H9 (cell line): Measurements from ENCODE around the gene CFH. TPM values are rescaled to one million over a fixed set of nuclear protein-coding genes. Genes with fewer than 3 reads are reported as not detected.

Experiments used
- DNase-seq: peaks from one replicate; pipeline ENCODE4 v3.0.0-alpha.2; 2017
- H2AFZ ChIP-seq: one replicate; pipeline ENCODE4 v1.6.1; 2013; ENCODE audit warnings: mild to moderate bottlenecking, low read length, control low read depth, moderate library complexity
- H2AK5ac ChIP-seq: 2 replicates; pipeline ENCODE4 v1.6.1; 2013; ENCODE audit warnings: low read length, control low read depth, mixed read lengths; ENCODE audit not compliant: insufficient read length
- H2BK120ac ChIP-seq: one replicate; pipeline ENCODE4 v1.6.1; 2013; ENCODE audit warnings: low read depth, mild to moderate bottlenecking, low read length, control low read depth, inconsistent platforms; ENCODE audit not compliant: poor library complexity, severe bottlenecking
- H2BK12ac ChIP-seq: 2 replicates; pipeline ENCODE4 v1.6.1; 2013; ENCODE audit warnings: low read length, control low read depth, mixed read lengths, low read depth; ENCODE audit not compliant: insufficient read length
- H2BK15ac ChIP-seq: 2 replicates; pipeline ENCODE4 v1.6.1; 2013; ENCODE audit warnings: low read depth, low read length, control low read depth
- H2BK20ac ChIP-seq: one replicate; pipeline ENCODE4 v1.6.1; 2013; ENCODE audit warnings: low read depth, mild to moderate bottlenecking, low read length, control low read depth, inconsistent platforms; ENCODE audit not compliant: poor library complexity, severe bottlenecking
- H2BK5ac ChIP-seq: 2 replicates; pipeline ENCODE4 v1.6.1; 2013; ENCODE audit warnings: low read length, control low read depth, mixed read lengths; ENCODE audit not compliant: insufficient read length
- H3K14ac ChIP-seq: 2 replicates; pipeline ENCODE4 v1.6.1; 2013; ENCODE audit warnings: low read length, control low read depth; ENCODE audit not compliant: insufficient read depth
- H3K18ac ChIP-seq: 2 replicates; pipeline ENCODE4 v1.6.1; 2013; ENCODE audit warnings: low read depth, mild to moderate bottlenecking, mixed read lengths, low read length, control low read depth; ENCODE audit not compliant: insufficient read length
- H3K23ac ChIP-seq: 2 replicates; pipeline ENCODE4 v1.6.1; 2013; ENCODE audit warnings: low read length, control low read depth, mixed read lengths, low read depth; ENCODE audit not compliant: insufficient read length
- H3K23me2 ChIP-seq: 2 replicates; pipeline ENCODE4 v1.6.1; 2013; ENCODE audit warnings: low read depth, mild to moderate bottlenecking, mixed read lengths, low read length, control low read depth; ENCODE audit not compliant: insufficient read length, poor library complexity, severe bottlenecking
- H3K27ac ChIP-seq: 2 replicates; pipeline ENCODE4 v1.5.1; 2013; ENCODE audit warnings: low read length, control low read depth, mixed read lengths, low read depth; ENCODE audit not compliant: insufficient read length
- H3K27me3 ChIP-seq: 2 replicates; pipeline ENCODE4 v1.6.1; 2013; ENCODE audit warnings: low read length, control low read depth, inconsistent platforms; ENCODE audit not compliant: insufficient read depth
- H3K4ac ChIP-seq: 2 replicates; pipeline ENCODE4 v1.6.1; 2013; ENCODE audit warnings: low read depth, mild to moderate bottlenecking, control low read depth, inconsistent platforms, low read length, moderate library complexity
- H3K4me1 ChIP-seq: 2 replicates; pipeline ENCODE4 v1.6.1; 2013; ENCODE audit warnings: low read length, control low read depth, inconsistent platforms; ENCODE audit not compliant: insufficient read depth
- H3K4me2 ChIP-seq: 2 replicates; pipeline ENCODE4 v1.6.1; 2013; ENCODE audit warnings: low read length, control low read depth, mixed read lengths; ENCODE audit not compliant: insufficient read length, insufficient read depth
- H3K56ac ChIP-seq: 2 replicates; pipeline ENCODE4 v1.6.1; 2013; ENCODE audit warnings: low read depth, mild to moderate bottlenecking, mixed read lengths, low read length, control low read depth; ENCODE audit not compliant: insufficient read length
- H3K79me1 ChIP-seq: 2 replicates; pipeline ENCODE4 v1.6.1; 2013; ENCODE audit warnings: low read depth, mild to moderate bottlenecking, moderate library complexity, low read length, control low read depth, inconsistent platforms; ENCODE audit not compliant: insufficient read depth, poor library complexity, severe bottlenecking
- H3K79me2 ChIP-seq: 2 replicates; pipeline ENCODE4 v1.6.1; 2013; ENCODE audit warnings: low read length, control low read depth, inconsistent platforms; ENCODE audit not compliant: insufficient read depth
- H3K9ac ChIP-seq: 2 replicates; pipeline ENCODE4 v1.6.1; 2013; ENCODE audit warnings: low read length, control low read depth, mixed read lengths; ENCODE audit not compliant: insufficient read length; ENCODE audit errors: extremely low read depth
- H3K9me3 ChIP-seq: one replicate; pipeline ENCODE4 v1.6.1; 2013; ENCODE audit warnings: low read depth, low read length, inconsistent platforms; ENCODE audit not compliant: control insufficient read depth
- H3T11ph ChIP-seq: one replicate; pipeline ENCODE4 v1.6.1; 2013; ENCODE audit warnings: mild to moderate bottlenecking, low read length, control low read depth, inconsistent platforms
- H4K20me1 ChIP-seq: one replicate; pipeline ENCODE4 v1.6.1; 2013; ENCODE audit not compliant: control insufficient read depth, insufficient read length, insufficient read depth
- H4K5ac ChIP-seq: 2 replicates; pipeline ENCODE4 v1.6.1; 2013; ENCODE audit warnings: low read depth, mild to moderate bottlenecking, mixed read lengths, low read length, control low read depth; ENCODE audit not compliant: insufficient read length
- H4K8ac ChIP-seq: replicated peaks from 2 replicates; pipeline ENCODE4 v1.6.1; 2013; ENCODE audit warnings: low read length, control low read depth, mixed read lengths, low read depth; ENCODE audit not compliant: insufficient read length
- H4K91ac ChIP-seq: 2 replicates; pipeline ENCODE4 v1.6.1; 2013; ENCODE audit warnings: low read depth, mild to moderate bottlenecking, moderate library complexity, mixed read lengths, low read length, control low read depth; ENCODE audit not compliant: insufficient read length
- H3K27ac Mint-ChIP-seq, 3 experiments: 2 replicates in 2 of 3; 3 replicates in 1 of 3; pipeline ENCODE4 v1.8.0; 2020 to 2021; ENCODE audit warnings: mixed read lengths in 3 of 3, mild to moderate bottlenecking in 1 of 3, moderate library complexity in 1 of 3
- H3K27me3 Mint-ChIP-seq: 2 replicates; pipeline ENCODE4 v1.8.0; 2021; ENCODE audit warnings: low read depth, mild to moderate bottlenecking, moderate library complexity, mixed read lengths
- H3K36me3 Mint-ChIP-seq, 3 experiments: 2 replicates in 2 of 3; 3 replicates in 1 of 3; pipeline ENCODE4 v1.8.0; 2020 to 2021; ENCODE audit warnings: low read depth in 3 of 3, mixed read lengths in 3 of 3; ENCODE audit not compliant: insufficient read depth in 1 of 3
- H3K4me1 Mint-ChIP-seq, 2 experiments: 2 replicates each; pipeline ENCODE4 v1.8.0; 2020; ENCODE audit warnings: mixed read lengths in 2 of 2
- H3K4me3 Mint-ChIP-seq, 2 experiments: 2 replicates in 1 of 2; 3 replicates in 1 of 2; pipeline ENCODE4 v1.8.0; 2020 to 2021; ENCODE audit warnings: mild to moderate bottlenecking in 2 of 2, mixed read lengths in 2 of 2, moderate library complexity in 1 of 2
- H3K9me3 Mint-ChIP-seq, 2 experiments: 2 replicates in 1 of 2; 3 replicates in 1 of 2; pipeline ENCODE4 v1.8.0; 2020; ENCODE audit warnings: mild to moderate bottlenecking in 2 of 2, mixed read lengths in 2 of 2, moderate library complexity in 1 of 2
- WGBS: extraction: QIAGEN DNeasy Blood & Tissue Kit; methylation state at CpG from one replicate; pipeline ENCODE4 v1.1.7; 2013; ENCODE audit warnings: missing lambda C conversion rate, low lambda C conversion rate, mixed read lengths; ENCODE audit not compliant: insufficient read length; ENCODE audit errors: extremely low coverage; 5-methylcytosine and 5-hydroxymethylcytosine counted together
- total RNA-seq: library from RNA; stranded (reverse); gene quantifications from 2 replicates; pipeline ENCODE4 v1.2.1, GENCODE V29; 2021
- TF ChIP-seq, protein P1 (sequence below): fragments of 200-600 bp; sonication (generic); conservative IDR thresholded peaks from 3 replicates; pipeline ENCODE4 v1.8.0; 2021; ENCODE audit warnings: antibody characterized with exemption, mild to moderate bottlenecking

Gene CFH
- total RNA-seq, 1 experiment from 2014 or later, result not detected

DNA sequence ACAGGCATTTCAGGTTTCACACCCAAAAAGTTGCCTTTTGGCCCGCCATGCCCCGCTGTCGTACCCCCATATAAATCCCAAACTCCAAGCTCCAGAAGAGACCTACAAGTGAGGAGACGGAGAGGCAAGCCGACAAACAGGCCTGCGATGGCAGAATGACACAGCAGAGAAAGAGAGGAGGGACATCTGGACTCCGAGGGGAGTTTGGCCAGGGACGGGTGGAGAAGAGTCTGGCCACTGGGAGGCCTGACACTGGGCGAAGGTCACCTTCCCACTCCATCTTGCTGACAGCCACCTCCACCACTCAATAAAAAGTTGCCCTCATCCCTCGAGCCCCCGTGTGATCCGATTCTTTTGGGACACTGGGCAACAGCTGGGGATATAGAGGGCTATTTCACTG is 1.9 kb upstream of the CFH start:
- no peaks in the 10 kb centered on the region for H3K27me3 ChIP-seq
- no peak overlapping the region for H3K23ac ChIP-seq
- no peak overlapping the region for H3K4me2 ChIP-seq
- no peak overlapping the region for H2BK12ac ChIP-seq
- no peak overlapping the region for H2BK5ac ChIP-seq
- no peak overlapping the region for H2BK20ac ChIP-seq
- H3K14ac ChIP-seq, result no peak overlapping the region
- H4K91ac ChIP-seq, result no peak overlapping the region
- no peak overlapping the region for H3K27ac ChIP-seq
- H3K56ac ChIP-seq, result no peak overlapping the region
- H2BK15ac ChIP-seq, result no peak overlapping the region
- no peak overlapping the region for H2BK120ac ChIP-seq
- peak overlapping the region in 1 of 3 experiments; percentile 12; a peak in 1 of 7 replicates for H3K27ac Mint-ChIP-seq
- no peaks in the 10 kb centered on the region for H3K79me1 ChIP-seq
- no peaks in the 10 kb centered on the region for H3K79me2 ChIP-seq
- H3K9me3 Mint-ChIP-seq, result no peaks in the 10 kb centered on the region
- H3K27me3 Mint-ChIP-seq, result no peaks in the 10 kb centered on the region
- H3K18ac ChIP-seq, result no peak overlapping the region
- H4K5ac ChIP-seq, result no peak overlapping the region
- no peak overlapping the region for H4K8ac ChIP-seq
- H2AK5ac ChIP-seq, result no peak overlapping the region
- TF ChIP-seq, protein P1, sequence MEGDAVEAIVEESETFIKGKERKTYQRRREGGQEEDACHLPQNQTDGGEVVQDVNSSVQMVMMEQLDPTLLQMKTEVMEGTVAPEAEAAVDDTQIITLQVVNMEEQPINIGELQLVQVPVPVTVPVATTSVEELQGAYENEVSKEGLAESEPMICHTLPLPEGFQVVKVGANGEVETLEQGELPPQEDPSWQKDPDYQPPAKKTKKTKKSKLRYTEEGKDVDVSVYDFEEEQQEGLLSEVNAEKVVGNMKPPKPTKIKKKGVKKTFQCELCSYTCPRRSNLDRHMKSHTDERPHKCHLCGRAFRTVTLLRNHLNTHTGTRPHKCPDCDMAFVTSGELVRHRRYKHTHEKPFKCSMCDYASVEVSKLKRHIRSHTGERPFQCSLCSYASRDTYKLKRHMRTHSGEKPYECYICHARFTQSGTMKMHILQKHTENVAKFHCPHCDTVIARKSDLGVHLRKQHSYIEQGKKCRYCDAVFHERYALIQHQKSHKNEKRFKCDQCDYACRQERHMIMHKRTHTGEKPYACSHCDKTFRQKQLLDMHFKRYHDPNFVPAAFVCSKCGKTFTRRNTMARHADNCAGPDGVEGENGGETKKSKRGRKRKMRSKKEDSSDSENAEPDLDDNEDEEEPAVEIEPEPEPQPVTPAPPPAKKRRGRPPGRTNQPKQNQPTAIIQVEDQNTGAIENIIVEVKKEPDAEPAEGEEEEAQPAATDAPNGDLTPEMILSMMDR, result no peak
- H3T11ph ChIP-seq, result no peak overlapping the region
- peak; percentile 31 for DNase-seq
- no peaks in the 10 kb centered on the region for H4K20me1 ChIP-seq
- WGBS, result no CpG with 5 or more reads among the region's 12 CpGs
- H3K23me2 ChIP-seq, result no peaks in the 10 kb centered on the region
- no peak overlapping the region for H3K9ac ChIP-seq
- H3K9me3 ChIP-seq, result no peaks in the 10 kb centered on the region
- H3K4me1 Mint-ChIP-seq, result peaks cover under 1 to 2% of the 10 kb centered on the region in 2 experiments
- peak overlapping the region in 1 of 2 experiments; percentile 38; a peak in 2 of 5 replicates for H3K4me3 Mint-ChIP-seq
- H2AFZ ChIP-seq, result no peak overlapping the region
- no peak overlapping the region for H3K4ac ChIP-seq
- H3K36me3 Mint-ChIP-seq, result no peaks in the 10 kb centered on the region
- H3K4me1 ChIP-seq, result no peaks in the 10 kb centered on the region
